ENCODE data around the gene ABL1.

DNA sequence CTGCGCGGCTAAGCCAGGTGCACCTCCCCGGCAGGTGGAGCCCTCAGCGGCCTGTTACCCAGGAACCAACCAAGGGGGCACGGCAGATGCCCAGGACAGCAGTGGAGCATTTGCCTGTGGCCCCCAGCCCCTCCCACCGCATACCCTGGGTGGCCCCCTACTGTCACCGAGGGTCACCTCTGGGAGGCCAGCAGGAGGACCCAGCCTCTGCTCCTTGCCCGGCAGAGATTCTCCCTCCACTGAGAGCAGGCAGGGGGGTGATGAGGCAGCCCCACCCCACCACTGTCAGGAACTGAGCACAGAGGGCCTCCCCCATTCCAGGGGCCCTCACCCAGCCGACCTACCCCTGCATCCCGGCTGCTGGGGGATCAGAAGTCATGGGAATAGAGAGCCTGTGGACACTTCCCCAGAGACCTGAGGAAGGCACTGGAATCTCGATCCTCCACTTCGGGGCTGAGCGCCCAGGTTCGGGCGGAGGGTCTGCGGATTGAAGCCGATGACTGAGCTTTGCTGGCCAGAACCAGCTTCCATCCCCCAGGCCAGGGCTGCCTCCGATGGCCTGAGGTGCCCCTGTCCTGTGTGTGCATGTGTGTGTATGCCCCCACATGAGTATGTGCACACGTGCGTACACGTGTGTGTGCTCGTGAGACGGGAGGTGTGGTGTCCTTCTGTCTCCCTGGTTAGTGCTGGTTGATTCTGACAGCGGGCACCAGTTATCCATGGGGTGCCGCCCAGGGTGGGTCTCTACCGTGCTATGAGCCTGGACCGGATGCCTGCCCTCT lies 61.4 kb downstream of the ABL1 start, which contains the start of gene QRFP:
- TF ChIP-seq POLR2A (IDR thresholded peaks at IDR 0.05; ENCODE audit: low read depth): no peak
- TF ChIP-seq, protein P1, sequence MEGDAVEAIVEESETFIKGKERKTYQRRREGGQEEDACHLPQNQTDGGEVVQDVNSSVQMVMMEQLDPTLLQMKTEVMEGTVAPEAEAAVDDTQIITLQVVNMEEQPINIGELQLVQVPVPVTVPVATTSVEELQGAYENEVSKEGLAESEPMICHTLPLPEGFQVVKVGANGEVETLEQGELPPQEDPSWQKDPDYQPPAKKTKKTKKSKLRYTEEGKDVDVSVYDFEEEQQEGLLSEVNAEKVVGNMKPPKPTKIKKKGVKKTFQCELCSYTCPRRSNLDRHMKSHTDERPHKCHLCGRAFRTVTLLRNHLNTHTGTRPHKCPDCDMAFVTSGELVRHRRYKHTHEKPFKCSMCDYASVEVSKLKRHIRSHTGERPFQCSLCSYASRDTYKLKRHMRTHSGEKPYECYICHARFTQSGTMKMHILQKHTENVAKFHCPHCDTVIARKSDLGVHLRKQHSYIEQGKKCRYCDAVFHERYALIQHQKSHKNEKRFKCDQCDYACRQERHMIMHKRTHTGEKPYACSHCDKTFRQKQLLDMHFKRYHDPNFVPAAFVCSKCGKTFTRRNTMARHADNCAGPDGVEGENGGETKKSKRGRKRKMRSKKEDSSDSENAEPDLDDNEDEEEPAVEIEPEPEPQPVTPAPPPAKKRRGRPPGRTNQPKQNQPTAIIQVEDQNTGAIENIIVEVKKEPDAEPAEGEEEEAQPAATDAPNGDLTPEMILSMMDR (IDR thresholded peaks at IDR 0.05): no peak
- no peak for TF ChIP-seq EP300 (IDR thresholded peaks at IDR 0.05)
